Trophoblast cell (in vitro differentiated cells and primary cell): ENCODE measurements around the gene RNLS.
A peak's percentile ranks its signal among the peaks of the same experiment; 100 is the strongest.

Experiments used
- DNase-seq, 2 donors: peaks; one replicate each; pipeline ENCODE4 v3.0.0-alpha.2; 2016
- H2AFZ ChIP-seq: 2 replicates; pipeline ENCODE4 v1.6.1; 2013; ENCODE audit warnings: low read length, moderate library complexity, mild to moderate bottlenecking; ENCODE audit not compliant: insufficient read depth, poor library complexity
- H2AK5ac ChIP-seq: 2 replicates; pipeline ENCODE4 v1.6.1; 2013; ENCODE audit warnings: mild to moderate bottlenecking, low read length
- H2BK120ac ChIP-seq: 2 replicates; pipeline ENCODE4 v1.6.1; 2013; ENCODE audit warnings: low read length, mild to moderate bottlenecking, moderate library complexity; ENCODE audit not compliant: insufficient read depth, poor library complexity
- H2BK12ac ChIP-seq: 2 replicates; pipeline ENCODE4 v1.6.1; 2013; ENCODE audit warnings: mild to moderate bottlenecking, low read length, moderate library complexity
- H2BK5ac ChIP-seq: 2 replicates; pipeline ENCODE4 v1.6.1; 2013; ENCODE audit warnings: low read length, low read depth, moderate library complexity, mild to moderate bottlenecking; ENCODE audit not compliant: poor library complexity
- H3K14ac ChIP-seq: 2 replicates; pipeline ENCODE4 v1.6.1; 2013; ENCODE audit warnings: mild to moderate bottlenecking, low read length
- H3K18ac ChIP-seq: 2 replicates; pipeline ENCODE4 v1.6.1; 2013; ENCODE audit warnings: mild to moderate bottlenecking, low read length
- H3K23ac ChIP-seq: 2 replicates; pipeline ENCODE4 v1.6.1; 2013; ENCODE audit warnings: low read length
- H3K27ac ChIP-seq: 2 replicates; pipeline ENCODE4 v1.5.1; 2013; ENCODE audit warnings: low read depth, mild to moderate bottlenecking, inconsistent platforms, low read length, moderate library complexity
- H3K27me3 ChIP-seq: 2 replicates; pipeline ENCODE4 v1.6.1; 2013; ENCODE audit warnings: inconsistent platforms, mild to moderate bottlenecking, low read length, moderate library complexity; ENCODE audit not compliant: insufficient read depth
- H3K36me3 ChIP-seq, 2 experiments: 1 replicate in 1 of 2; 2 replicates in 1 of 2; pipeline ENCODE4 v1.6.1; 2013; ENCODE audit warnings: low read length in 2 of 2, mild to moderate bottlenecking in 2 of 2, moderate library complexity in 1 of 2; ENCODE audit not compliant: insufficient read depth in 2 of 2, control insufficient read depth in 1 of 2
- H3K4ac ChIP-seq: 2 replicates; pipeline ENCODE4 v1.6.1; 2013; ENCODE audit warnings: low read depth, mild to moderate bottlenecking, low read length, moderate library complexity
- H3K4me1 ChIP-seq, 2 experiments: 1 replicate in 1 of 2; 2 replicates in 1 of 2; pipeline ENCODE4 v1.6.1; 2013; ENCODE audit warnings: low read length in 2 of 2, mild to moderate bottlenecking in 2 of 2, moderate library complexity in 1 of 2; ENCODE audit not compliant: insufficient read depth in 2 of 2, control insufficient read depth in 1 of 2
- H3K4me2 ChIP-seq: 2 replicates; pipeline ENCODE4 v1.6.1; 2013; ENCODE audit warnings: inconsistent platforms, mild to moderate bottlenecking, low read length, moderate library complexity
- H3K4me3 ChIP-seq: 2 replicates; pipeline ENCODE4 v1.5.1; 2013; ENCODE audit warnings: mild to moderate bottlenecking, low read depth, low read length, inconsistent platforms
- H3K79me1 ChIP-seq: one replicate; pipeline ENCODE4 v1.6.1; 2013; ENCODE audit warnings: low read length
- H3K79me2 ChIP-seq: 2 replicates; pipeline ENCODE4 v1.6.1; 2013; ENCODE audit warnings: low read length, mild to moderate bottlenecking; ENCODE audit not compliant: control insufficient read depth, insufficient read depth, poor library complexity
- H3K9ac ChIP-seq: 2 replicates; pipeline ENCODE4 v1.6.1; 2013; ENCODE audit warnings: mild to moderate bottlenecking, low read length
- H3K9me3 ChIP-seq: 2 replicates; pipeline ENCODE4 v1.6.1; 2013; ENCODE audit warnings: low read depth, mild to moderate bottlenecking, control low read depth, inconsistent platforms, low read length; ENCODE audit not compliant: insufficient read depth
- H4K12ac ChIP-seq: 2 replicates; pipeline ENCODE4 v1.6.1; 2013; ENCODE audit warnings: low read depth, mild to moderate bottlenecking, low read length, moderate library complexity
- H4K8ac ChIP-seq: 2 replicates; pipeline ENCODE4 v1.6.1; 2013; ENCODE audit warnings: low read depth, mild to moderate bottlenecking, low read length, moderate library complexity
- H4K91ac ChIP-seq: one replicate; pipeline ENCODE4 v1.6.1; 2013; ENCODE audit warnings: low read depth, mild to moderate bottlenecking, low read length, moderate library complexity
- WGBS: extraction: QIAGEN DNeasy Blood & Tissue Kit; methylation state at CpG from one replicate; pipeline ENCODE4 v1.1.7; 2013; ENCODE audit warnings: missing lambda C conversion rate; ENCODE audit not compliant: insufficient read length, insufficient coverage; ENCODE audit errors: extremely low coverage; 5-methylcytosine and 5-hydroxymethylcytosine counted together

Gene RNLS

DNA sequence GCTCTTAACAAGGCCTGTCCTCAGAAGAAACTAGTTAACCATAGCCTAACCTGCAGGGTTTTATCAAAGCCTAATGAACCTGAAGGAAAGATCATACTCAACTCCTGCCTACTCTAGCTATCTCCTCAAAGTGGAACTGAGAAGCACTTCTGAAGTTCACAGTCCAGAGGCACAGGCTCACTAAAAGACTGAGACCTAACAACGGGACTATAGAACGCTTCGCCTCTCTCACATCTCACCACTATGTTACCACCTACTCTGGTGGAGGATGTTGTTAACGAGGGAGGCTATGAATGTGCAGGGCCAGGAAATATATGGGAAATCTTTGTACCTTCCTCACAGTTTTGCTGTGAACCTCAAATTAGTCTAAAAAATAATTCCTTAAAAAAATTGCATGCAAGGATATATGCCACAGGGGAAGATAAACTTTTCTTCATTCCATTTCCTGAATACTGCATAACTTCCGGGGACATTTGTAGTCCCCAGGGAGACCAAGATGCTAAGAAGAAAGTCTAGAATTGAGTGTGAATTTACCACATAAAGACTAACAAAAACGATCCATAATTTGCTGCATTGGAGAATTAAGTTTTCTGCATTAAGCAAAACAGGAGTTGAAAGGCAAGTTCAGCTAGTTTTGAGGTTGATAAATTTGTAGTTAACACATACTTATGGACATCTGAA lies 25.1 kb upstream of the RNLS start:
- H2AFZ ChIP-seq = no peak overlapping the region
- H3K79me1 ChIP-seq = no peaks in the 10 kb centered on the region
- H2AK5ac ChIP-seq = no peak overlapping the region
- H3K36me3 ChIP-seq = no peaks in the 10 kb centered on the region
- no peak overlapping the region for H3K27ac ChIP-seq
- no peak overlapping the region for H2BK5ac ChIP-seq
- no peak overlapping the region for H4K91ac ChIP-seq
- no peaks in the 10 kb centered on the region for H3K4me1 ChIP-seq
- no peaks in the 10 kb centered on the region for H3K27me3 ChIP-seq
- H4K12ac ChIP-seq = no peak overlapping the region
- no peak overlapping the region for H3K23ac ChIP-seq
- no peak for DNase-seq
- H3K4me3 ChIP-seq = no peak overlapping the region
- H3K79me2 ChIP-seq = no peaks in the 10 kb centered on the region
- H3K18ac ChIP-seq = no peak overlapping the region
- H4K8ac ChIP-seq = no peak overlapping the region
- no peak overlapping the region for H3K14ac ChIP-seq
- no CpG with 5 or more reads among the region's 6 CpGs for WGBS
- H3K9ac ChIP-seq = no peak overlapping the region
- no peak overlapping the region for H3K4me2 ChIP-seq
- H2BK12ac ChIP-seq = no peak overlapping the region
- H3K4ac ChIP-seq = no peak overlapping the region
- no peak overlapping the region for H2BK120ac ChIP-seq
- H3K9me3 ChIP-seq = peaks cover 3% of the 10 kb centered on the region

DNA sequence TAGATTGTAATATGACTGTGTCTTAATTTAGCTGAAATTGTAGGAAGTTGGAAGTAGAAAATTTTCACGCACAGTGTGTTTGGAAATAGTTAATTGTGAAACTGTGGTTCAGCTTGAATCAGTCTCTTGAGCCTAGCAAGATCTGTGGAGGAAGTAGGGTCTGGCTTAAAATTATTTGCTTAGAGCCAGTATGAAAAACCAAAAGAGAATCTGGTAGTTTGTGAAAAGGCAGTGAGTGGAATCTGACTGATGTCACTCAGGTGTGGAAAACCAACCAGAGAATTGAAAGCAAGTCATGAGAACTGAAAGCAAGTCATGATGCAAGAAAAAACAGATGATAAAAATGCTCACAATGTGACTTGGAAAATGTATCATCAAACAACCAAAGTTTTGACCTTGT lies 14.9 kb upstream of the RNLS start:
- Histone ChIP-seq H3K79me1 (no peaks in the 10 kb centered on the region), H3K4ac (no peak overlapping the region), H4K8ac (no peak overlapping the region), H2BK12ac (no peak overlapping the region), H4K12ac (no peak overlapping the region), H3K27ac (no peak overlapping the region), H3K4me2 (no peak overlapping the region), H2BK5ac (no peak overlapping the region), H3K79me2 (no peaks in the 10 kb centered on the region), H4K91ac (no peak overlapping the region), H3K23ac (no peak overlapping the region), H3K18ac (no peak overlapping the region), H2BK120ac (no peak overlapping the region), H3K27me3 (no peaks in the 10 kb centered on the region), H3K14ac (no peak overlapping the region), H3K4me1 (no peaks in the 10 kb centered on the region), H3K4me3 (no peak overlapping the region), H3K9ac (no peak overlapping the region), H3K36me3 (no peaks in the 10 kb centered on the region), H3K9me3 (no peaks in the 10 kb centered on the region), H2AFZ (no peak overlapping the region), H2AK5ac (no peak overlapping the region)
- peak in 1 of 2 donors; percentile 17 for DNase-seq
- 100% methylated on average over 1 of the region's 1 CpG for WGBS

- H3K79me2 ChIP-seq = no peaks in the 10 kb centered on the region
- H2AK5ac ChIP-seq = no peak overlapping the region
- no peak overlapping the region for H4K91ac ChIP-seq
- no peak overlapping the region for H3K4me2 ChIP-seq
- H3K36me3 ChIP-seq = no peaks in the 10 kb centered on the region
- H3K4me1 ChIP-seq = no peaks in the 10 kb centered on the region
- H3K9ac ChIP-seq = no peak overlapping the region
- H3K23ac ChIP-seq = no peak overlapping the region
- no peak overlapping the region for H3K14ac ChIP-seq
- no peak overlapping the region for H3K4me3 ChIP-seq
- no CpG with 5 or more reads among the region's 1 CpG for WGBS
- no peak overlapping the region for H2BK12ac ChIP-seq
- no peak overlapping the region for H2AFZ ChIP-seq
- no peak overlapping the region for H3K27ac ChIP-seq
- no peaks in the 10 kb centered on the region for H3K9me3 ChIP-seq
- no peak overlapping the region for H3K18ac ChIP-seq
- no peak overlapping the region for H2BK120ac ChIP-seq
- H3K79me1 ChIP-seq = no peaks in the 10 kb centered on the region
- no peaks in the 10 kb centered on the region for H3K27me3 ChIP-seq
- no peak overlapping the region for H4K12ac ChIP-seq
- DNase-seq = no peak
- H3K4ac ChIP-seq = no peak overlapping the region
- no peak overlapping the region for H4K8ac ChIP-seq
- no peak overlapping the region for H2BK5ac ChIP-seq
These were observed 11.4 kb upstream of the RNLS start for GRCh38 chr10:88594482-88594881.

DNA sequence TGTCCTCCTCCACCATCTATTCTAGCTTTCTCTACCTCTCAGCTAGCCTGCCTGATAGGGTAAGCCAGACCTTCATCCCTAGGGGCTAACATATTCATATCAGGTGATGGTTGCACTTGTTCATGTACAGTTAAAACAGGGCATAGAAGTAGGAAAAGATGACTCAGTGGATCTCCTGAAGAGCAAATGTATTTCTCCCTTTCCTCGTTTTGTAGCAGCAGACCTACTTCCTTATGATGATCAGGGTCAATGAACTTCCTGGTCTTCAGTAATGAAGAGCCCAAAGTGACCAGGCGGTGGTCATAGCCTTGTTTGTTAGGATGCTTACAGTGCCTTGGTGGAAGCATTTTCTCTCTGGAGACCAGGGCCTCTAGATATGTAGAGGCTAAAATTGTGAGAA lies 9.8 kb upstream of the RNLS start:
- H2BK12ac ChIP-seq = no peak overlapping the region
- no CpG with 5 or more reads among the region's 2 CpGs for WGBS
- H2AFZ ChIP-seq = no peak overlapping the region
- H3K14ac ChIP-seq = no peak overlapping the region
- H3K23ac ChIP-seq = no peak overlapping the region
- no peak overlapping the region for H3K4me2 ChIP-seq
- no peak overlapping the region for H2AK5ac ChIP-seq
- no peak overlapping the region for H4K91ac ChIP-seq
- no peaks in the 10 kb centered on the region for H3K79me2 ChIP-seq
- H3K9me3 ChIP-seq = no peaks in the 10 kb centered on the region
- H3K79me1 ChIP-seq = no peaks in the 10 kb centered on the region
- H2BK5ac ChIP-seq = no peak overlapping the region
- no peak overlapping the region for H3K27ac ChIP-seq
- DNase-seq = peak in 1 of 2 donors; percentile 1
- no peak overlapping the region for H3K9ac ChIP-seq
- H3K27me3 ChIP-seq = no peaks in the 10 kb centered on the region
- no peaks in the 10 kb centered on the region for H3K4me1 ChIP-seq
- H3K18ac ChIP-seq = no peak overlapping the region
- H2BK120ac ChIP-seq = no peak overlapping the region
- H3K4me3 ChIP-seq = no peak overlapping the region
- H4K8ac ChIP-seq = no peak overlapping the region
- no peaks in the 10 kb centered on the region for H3K36me3 ChIP-seq
- H4K12ac ChIP-seq = no peak overlapping the region
- no peak overlapping the region for H3K4ac ChIP-seq
